GM19452 (cell line): ENCODE measurements around the gene MMP21.

Experiments
- ATAC-seq: cut with Tn5 transposase; IDR thresholded peaks from one replicate; pipeline ENCODE4 v1.9.1; 2021; ENCODE audit not compliant: unreplicated experiment

MMP21 gene

DNA sequence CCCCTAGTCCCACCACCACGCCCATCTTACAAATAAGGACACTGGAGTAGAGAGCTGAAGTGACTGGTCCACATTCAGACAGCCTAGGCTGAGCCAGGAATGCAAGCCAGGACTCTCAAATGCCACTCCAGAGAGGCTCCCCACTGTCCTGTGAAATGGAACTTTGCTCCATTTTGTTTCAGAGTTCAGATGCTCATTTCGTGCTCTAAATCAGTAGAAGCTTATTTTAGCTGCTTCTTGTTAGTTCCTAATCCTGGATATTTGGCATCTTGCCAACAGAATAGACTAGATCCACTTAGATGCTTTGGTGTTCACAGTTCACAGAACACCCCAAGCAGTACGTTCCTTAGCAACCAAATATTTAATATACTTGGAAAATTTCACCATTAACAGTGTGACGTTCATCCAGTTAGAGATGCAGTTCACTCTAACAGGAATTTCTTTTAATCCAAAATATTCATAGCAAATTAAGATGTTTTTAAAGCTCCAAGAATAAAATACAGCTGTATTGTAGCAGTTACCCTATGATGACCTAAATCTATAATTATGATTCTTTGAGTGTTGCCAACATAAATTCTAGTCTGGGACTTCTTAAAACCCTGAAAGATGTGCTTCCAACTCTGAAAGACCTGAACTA, 7.3 kb downstream of the MMP21 start:
- ATAC-seq = no peak

DNA sequence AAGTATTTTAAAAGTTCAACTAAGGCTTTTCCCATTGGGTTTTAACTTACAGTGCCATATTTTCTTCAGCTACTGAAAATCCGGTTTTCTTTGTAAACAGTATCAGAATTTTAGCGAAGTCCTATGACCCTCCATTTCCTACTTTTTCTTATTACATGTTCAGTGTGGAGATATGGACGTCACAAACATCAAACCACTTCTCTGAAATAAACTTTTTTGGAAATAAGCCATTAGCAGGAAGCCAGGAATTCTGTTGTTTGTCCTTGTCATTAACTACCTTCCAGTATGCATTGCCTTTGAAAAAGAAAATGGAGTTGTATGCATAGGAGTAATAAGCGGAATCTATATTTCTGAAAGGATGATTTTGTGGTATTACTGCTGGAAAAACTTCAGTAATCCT, 9.1 kb downstream of the MMP21 start:
- no peak for ATAC-seq

DNA sequence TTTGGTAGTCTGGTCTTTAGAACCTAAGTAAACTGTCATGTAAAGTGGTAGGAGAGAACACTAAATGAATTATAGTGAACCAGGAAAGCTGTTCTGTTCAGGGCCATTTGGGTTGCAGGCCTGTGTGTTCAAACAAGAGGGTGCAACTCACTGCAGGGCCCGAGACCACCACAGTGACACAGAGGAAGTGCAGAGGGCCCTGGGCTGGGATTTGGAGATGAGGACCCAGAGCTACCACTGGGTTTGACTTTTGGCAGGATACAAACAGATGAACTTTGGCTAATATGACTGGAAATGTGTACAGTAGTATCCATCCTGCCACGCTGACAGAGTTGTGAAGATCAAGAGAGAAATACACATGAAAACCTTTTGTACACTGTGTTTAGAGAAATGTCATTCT, 9.8 kb downstream of the MMP21 start:
- ATAC-seq = no peak

DNA sequence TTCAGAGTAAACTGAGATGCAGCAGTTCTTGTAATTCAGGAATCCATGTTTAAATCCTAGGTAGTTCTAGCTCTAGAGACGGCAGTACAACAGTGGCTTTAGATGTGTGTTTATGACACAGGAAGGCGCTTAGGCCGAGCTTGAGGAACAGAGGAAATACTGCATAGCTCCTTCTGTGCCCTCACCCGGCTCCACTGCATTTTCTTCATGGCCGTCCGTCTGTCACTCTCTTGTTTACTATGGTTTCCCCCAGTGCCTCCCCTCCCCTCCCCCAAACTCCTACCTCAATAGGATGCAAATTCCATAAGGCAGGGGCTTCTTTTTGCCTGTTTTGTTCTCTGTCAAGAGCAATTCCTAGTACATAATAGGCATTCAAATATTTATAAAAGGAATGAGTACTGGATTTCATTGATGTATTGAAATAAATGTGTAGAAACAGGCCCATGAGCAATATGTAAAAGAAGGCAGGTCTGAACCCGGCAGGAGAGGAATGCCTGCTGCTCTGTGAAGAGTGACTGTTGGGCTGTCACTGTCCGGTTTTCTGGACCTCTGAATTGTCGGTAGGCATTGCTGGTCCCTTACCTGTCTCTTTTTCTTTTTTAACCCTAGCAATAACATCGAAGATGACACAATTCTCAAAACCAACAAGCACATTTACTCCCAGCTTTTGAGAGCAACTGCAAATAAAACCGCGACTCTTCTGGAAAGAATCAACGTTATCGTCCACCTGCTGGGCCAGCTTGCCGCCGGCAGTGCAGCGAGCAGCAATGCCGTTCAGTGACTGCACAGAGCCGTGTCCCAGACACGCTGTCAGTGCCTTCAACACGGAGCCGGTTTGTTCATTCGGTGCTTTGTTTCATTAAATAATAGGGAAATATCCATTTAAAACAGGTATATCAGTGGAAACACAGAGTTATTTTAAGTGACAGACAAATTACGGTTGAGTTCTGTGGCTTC, 12.7 kb downstream of the MMP21 start:
- ATAC-seq = no peak

GRCh38 chr10:125761961-125762360, 13.7 kb downstream of the MMP21 start:
- ATAC-seq = no peak

DNA sequence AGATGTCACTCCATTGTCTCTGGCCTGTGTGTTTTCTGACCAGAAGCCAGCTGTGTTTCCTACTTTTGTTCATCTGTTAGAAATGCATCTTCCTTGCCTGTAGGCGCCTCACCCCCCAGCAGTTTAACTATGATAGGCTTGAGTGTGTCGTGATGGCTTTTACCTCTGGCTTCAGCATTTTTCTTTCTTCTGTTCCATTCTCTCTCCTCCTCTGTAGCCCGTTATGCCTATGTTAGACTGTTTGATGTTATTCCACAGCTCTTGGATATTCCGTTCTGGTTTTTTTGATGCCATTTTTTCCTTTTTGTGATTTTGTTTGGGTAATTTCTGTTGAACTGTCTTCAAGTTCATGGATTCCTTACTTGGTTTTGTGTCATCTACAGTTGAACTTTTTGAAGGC, 17.9 kb downstream of the MMP21 start:
- ATAC-seq = no peak

DNA sequence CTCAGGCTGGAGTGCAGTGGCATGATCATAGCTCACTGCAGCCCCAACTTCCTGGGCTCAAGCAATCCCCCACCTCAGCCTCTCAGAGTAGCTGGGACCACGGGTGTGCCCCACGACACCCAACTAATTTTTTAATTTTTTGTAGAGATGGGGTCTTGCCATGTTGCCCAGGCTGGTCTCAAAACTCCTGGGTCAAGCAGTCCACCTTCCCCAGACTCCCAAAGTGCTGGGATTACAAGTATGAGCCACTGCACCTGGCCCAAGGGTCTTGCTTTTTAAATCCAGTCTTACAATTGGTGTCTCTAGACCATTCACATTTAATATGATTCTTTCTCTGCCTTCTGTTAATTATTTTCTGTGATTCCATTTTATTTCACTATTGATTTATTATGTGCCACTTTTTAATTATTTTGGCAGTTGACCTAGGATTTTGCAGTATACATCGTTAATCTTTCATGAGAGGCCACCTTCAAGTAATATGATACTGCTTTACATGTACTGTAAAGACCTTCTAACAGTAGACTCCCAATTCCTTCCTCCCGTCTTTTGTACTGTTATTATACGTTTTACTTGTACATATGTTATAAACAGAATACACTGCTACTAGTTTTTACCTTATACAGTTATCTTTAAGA, 18.7 kb downstream of the MMP21 start:
- ATAC-seq = no peak

- ATAC-seq = no peak
Measured at GRCh38 chr10:125756196-125756595, 19.4 kb downstream of the MMP21 start.

DNA sequence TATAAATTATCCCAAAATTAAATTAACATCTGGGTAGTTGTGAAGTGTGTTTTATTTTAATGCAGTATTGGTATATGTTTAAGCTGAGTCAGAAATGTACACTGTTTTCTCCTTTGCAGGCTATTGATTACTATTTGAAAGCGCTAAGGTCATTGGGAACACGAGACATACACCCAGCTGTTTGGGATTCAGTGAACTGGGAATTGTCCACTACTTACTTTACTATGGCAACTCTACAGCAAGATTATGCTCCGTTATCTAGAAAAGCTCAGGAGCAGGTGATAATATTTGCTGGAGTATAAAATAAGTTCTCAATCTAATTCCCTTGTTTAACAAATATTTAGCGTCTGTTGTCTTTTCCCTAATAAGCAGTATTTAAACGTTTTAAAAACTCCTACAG, 28.2 kb downstream of the MMP21 start:
- no peak for ATAC-seq

DNA sequence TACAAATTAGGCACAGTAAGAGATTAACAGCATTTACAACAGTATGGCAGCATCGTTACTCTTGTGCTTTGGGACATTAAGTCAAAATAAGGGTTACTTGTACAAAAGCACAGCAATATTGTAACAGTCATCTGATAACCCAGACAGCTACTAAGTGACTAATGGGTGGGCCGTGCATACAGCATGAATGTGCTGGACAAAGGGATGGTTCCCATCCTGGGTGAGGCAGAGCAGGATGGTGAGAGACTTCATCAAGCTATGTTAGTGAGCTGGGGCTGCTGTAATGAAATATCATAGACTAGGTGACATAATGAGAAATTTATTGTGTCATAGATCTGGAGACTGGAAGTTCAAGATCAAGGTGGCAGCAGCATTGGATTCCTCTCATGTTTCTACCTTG, 30.7 kb downstream of the MMP21 start:
- no peak for ATAC-seq

DNA sequence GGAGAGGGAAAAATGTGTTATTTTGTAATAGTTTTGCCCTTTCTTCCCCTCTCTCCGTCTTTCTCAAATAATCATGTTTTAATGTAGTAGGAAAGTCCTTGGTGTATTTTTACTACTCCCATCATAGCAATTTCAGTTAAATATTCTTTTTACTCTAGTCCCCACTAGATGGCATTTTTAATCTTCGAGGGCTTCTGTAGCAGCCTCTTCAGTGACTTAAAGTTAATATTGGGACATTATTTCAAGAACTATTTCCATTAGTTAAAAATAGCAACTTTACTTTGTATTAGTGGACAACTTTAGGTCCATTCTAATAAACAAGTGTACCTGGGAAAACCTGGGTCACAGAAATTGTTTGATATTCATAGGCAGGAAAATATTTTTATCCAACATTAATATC, 33.2 kb downstream of the MMP21 start:
- ATAC-seq = no peak

DNA sequence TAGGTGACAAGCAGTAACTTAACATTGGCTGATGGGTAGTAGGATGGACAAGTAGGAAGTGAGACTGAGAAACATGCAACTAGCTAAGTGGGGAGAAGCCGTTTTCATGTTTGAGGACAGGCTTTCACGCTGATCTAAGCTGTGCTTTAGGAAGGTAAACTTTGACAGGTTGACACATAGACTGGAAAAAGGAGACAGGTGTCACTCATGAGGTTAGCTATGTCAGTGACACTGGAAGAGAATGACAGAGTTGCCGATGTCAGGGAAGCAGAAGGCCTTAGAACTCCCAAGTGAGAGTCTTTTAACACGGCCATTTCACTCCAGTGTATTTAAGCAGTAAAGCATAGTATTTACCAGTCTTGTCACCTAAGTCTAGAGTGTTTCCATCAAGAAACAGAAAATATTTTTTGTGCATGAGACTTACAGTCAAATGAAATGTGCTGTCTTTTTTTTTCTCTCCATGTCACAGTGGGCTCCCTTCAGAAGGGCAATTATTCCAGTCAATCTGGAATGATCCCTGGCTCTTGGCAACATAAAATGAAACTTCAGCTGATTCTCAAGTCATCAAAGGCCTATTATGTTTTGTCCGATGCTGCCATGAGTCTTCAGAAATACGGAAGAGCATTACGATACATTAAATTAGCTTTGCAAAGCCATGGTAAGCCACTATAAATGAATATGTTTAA, 35.5 kb downstream of the MMP21 start:
- no peak for ATAC-seq

DNA sequence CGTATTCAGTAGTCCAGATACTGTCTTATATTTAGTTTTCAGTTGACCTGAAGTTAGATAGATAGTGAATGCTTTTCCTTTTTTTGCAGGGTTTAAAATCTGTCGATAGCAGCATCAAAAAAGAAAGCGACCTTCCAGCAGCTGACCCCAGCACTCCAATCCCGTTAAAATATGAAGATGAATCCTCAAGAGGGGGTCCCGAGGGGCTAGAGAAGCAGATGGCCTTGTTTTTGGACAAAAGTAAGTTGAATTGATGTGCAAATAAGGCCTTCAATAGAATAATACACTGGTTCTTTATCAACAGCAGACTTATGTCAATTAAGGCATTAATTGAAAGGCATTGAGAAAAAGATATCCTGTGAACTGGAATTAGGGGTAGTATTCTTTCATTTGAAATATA, 37.4 kb downstream of the MMP21 start:
- no peak for ATAC-seq

- no peak for ATAC-seq
Measured at GRCh38 chr10:125734823-125735222, 40.8 kb downstream of the MMP21 start.

- ATAC-seq = no peak
Measured at GRCh38 chr10:125734148-125734547, 41.5 kb downstream of the MMP21 start.

- no peak for ATAC-seq
Measured at GRCh38 chr10:125727436-125727835, 48.2 kb downstream of the MMP21 start.

DNA sequence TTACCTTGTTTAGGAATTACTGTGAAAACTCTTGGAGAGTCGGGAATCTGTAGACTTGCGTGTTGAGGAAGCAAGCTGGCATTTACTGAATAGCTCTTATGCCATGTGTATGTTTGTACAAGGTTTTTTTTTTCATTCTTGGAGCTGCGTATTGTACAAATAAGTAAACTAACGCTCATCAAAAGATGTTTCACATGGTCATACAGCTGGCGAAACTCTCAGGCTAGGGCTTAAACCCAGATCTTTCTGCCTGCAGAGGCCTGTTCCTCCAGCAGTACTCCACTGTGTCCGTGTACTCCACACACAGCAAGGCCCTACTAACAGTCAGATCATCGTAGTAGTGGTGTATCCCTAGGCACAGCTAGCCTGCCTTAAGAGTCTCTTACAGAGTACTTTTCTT, 48.7 kb downstream of the MMP21 start:
- ATAC-seq = no peak

GRCh38 chr10:125722811-125723210, 52.8 kb downstream of the MMP21 start:
- ATAC-seq = no peak

- ATAC-seq = peak; percentile 48
Measured at GRCh38 chr10:125721035-125721434, 54.6 kb downstream of the MMP21 start.

- ATAC-seq = no peak
Measured at GRCh38 chr10:125720002-125720382, 55.6 kb downstream of the MMP21 start.
